OCI-LY3 (cell line): ENCODE results near the gene C12orf57.

ENCODE experiments used
- CTCF ChIP-seq: fragments of 200-600, 300-600 bp; sonication (generic); IDR thresholded peaks from 2 replicates; pipeline ENCODE4 v1.5.1; 2014; ENCODE audit warnings: antibody characterized with exemption, low read length, low read depth
- EZH2phosphoT487 ChIP-seq: fragments of 200-600 bp; shearing (Covaris generic); IDR thresholded peaks from 2 replicates; pipeline ENCODE4 v1.6.1; 2018; ENCODE audit warnings: antibody characterized with exemption, mixed run types, low read depth

DNA sequence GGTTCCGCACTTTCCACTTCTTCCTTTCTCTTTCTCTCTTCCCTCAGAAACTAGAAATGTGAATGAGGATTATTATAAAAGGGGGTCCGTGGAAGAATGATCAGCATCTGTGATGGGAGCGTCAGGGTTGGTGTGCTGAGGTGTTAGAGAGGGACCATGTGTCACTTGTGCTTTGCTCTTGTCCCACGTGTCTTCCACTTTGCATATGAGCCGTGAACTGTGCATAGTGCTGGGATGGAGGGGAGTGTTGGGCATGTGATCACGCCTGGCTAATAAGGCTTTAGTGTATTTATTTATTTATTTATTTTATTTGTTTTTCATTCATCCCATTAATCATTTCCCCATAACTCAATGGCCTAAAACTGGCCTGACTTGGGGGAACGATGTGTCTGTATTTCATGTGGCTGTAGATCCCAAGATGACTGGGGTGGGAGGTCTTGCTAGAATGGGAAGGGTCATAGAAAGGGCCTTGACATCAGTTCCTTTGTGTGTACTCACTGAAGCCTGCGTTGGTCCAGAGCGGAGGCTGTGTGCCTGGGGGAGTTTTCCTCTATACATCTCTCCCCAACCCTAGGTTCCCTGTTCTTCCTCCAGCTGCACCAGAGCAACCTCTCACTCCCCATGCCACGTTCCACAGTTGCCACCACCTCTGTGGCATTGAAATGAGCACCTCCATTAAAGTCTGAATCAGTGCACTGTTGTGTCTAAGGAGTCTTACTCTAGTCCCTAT is 20.7 kb upstream of the C12orf57 start:
- TF ChIP-seq EZH2phosphoT487, result no peak
- TF ChIP-seq CTCF, result no peak
